HG03025 (cell line): ENCODE data around the gene CDC40.
"Not testable (repeated sequence)": the region's sequence is repeated elsewhere in the genome, so short reads cannot be mapped to it uniquely, and the experiment has no call there.

Experiments used
- ATAC-seq: cut with Tn5 transposase; IDR thresholded peaks from one replicate; pipeline ENCODE4 v1.9.1; 2021; ENCODE audit warnings: mild to moderate bottlenecking, moderate library complexity; ENCODE audit not compliant: unreplicated experiment, low FRiP score

The CDC40 gene

GRCh38 chr6:110198561-110198960, 18.3 kb downstream of the CDC40 start:
- ATAC-seq: no peak

- no peak for ATAC-seq
These were observed 21.1 kb downstream of the CDC40 start for GRCh38 chr6:110201151-110201884.

- no peak for ATAC-seq
These were observed 27.4 kb downstream of the CDC40 start for GRCh38 chr6:110207652-110208051.

- ATAC-seq: no peak
These were observed 31.5 kb downstream of the CDC40 start for GRCh38 chr6:110211753-110212152.

GRCh38 chr6:110214338-110214737, 34.1 kb downstream of the CDC40 start:
- no peak for ATAC-seq

DNA sequence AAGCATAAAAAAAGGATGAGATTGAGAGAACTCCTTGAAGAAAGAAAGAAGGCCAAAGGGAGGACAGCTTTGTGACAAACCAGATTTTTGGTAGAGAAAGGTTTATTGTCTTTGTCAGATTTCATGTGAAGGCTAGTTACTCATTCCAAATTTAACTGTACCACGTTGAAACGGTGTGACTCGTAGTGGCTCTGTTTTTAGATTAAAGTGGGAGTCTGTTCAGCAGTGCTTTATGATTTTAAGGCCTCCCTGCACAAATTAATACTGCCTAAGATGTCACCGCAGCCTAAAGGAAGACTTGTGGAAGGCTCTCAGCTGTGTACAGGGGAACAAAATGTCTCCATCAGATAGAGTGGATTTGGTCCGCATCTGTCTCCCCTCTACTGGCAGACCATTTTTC, 35.9 kb downstream of the CDC40 start:
- ATAC-seq: no peak

DNA sequence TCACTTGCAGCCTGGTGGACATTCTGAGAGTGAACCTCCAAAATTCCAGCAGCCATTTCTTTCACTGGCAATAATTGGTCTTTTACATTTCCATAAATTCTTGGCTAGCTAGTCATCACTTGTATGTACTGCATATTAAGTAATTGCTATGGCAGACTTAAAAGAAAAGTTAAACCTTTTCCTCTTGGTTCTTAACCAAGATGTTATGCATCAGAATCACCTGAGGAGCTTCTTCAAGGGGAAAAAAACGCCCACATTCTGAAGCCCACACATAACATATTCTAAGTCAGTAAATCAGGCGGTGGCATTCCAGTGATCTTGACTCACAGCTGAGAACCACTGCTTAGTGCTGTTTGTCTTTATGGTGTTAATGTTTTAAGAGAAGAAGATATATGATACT, 37.0 kb downstream of the CDC40 start:
- no peak for ATAC-seq

DNA sequence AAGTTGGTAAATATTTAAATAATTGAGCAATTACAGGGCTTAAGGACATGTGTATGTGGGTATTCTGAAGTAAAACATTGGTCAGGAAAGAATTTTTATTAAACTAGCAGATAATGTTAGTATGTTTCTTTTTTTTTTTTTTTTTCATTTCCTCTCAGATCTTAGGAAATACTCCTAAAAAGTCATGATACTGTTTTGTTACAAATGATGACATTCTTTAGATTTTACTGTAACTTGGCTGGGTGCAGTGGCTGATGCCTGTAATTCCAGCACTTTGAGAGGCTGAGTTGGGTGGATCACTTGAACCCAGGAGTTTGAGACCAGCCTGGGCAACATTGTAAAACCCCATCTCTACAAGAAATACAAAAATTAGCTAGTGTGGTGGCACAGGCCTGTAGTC, 41.5 kb downstream of the CDC40 start:
- ATAC-seq: no peak

DNA sequence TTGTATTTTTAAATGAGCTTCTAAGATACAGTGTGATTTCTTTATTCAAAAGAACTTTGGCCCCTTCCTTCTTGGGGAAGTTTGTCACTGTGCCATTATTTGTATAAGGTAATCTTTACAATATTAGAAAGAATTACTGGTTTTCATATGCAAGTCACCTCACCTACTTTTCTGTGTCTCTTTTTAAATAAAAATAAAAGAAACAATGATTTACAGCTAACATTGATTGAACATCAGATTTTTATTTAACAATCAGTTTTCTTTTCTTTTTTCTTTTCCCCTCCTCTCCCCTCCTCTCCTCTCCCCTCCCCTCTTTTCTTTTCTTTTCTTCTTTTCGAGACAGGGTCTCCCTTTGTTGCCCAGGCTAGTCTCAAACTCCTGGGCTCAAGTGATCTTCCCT, 46.0 kb downstream of the CDC40 start:
- ATAC-seq: no peak

DNA sequence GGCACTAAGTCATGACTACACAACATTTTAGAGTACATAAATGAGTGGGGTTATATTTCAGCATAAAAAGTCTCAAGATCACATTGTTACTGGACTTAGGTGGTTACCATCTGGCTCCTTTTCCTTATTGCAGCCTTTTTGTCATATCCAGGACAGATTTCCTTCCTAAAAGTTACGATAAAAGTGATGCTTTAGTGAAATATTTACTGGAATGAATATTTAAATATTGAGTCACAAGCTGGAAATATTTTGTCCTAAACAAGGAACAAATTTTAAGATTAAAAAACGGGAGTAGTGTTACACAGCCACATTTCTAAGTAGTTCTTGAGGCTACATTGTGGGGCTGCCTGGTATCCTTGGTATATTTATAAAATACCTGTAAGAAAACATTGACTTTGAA, 52.2 kb downstream of the CDC40 start:
- no peak for ATAC-seq

GRCh38 chr6:110233770-110234374, 53.6 kb downstream of the CDC40 start:
- ATAC-seq: peak; percentile 95

DNA sequence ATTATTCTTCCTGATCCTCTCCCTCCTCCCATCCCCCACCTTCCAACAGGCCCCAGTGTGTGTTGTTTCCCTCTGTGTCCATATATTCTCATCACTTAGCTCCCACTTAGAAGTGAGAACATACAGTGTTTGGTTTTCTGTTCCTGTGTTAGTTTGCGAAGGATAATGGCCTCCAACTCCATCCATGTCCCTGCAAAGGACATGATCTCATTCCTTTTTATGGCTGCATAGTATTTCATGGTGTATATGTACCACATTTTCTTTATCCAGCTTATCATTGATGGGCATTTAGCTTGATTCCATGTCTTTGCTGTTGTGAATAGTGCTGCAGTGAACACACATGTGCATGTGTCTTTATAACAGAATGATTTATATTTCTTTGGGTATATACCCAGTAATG, 55.8 kb downstream of the CDC40 start:
- not testable (repeated sequence) for ATAC-seq

GRCh38 chr6:110239526-110240274, 59.5 kb downstream of the CDC40 start:
- no peak for ATAC-seq

DNA sequence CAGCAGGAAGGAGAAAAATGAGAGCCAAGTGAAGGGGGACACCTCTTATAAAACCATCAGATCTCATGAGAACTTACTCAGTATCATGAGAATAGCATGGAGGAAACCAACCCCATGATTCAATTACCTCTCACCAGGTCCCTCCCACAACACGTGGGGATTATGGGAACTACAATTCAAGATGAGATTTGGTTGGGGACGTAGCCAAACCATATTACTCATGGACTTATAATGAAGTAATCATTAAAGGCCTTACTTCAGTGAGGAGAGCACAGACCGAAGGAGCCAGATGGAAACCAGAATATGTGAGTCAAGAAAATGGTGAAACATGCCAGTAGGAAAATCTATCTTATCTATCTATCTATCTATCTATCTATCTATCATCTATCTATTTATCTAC, 64.4 kb downstream of the CDC40 start:
- not testable (repeated sequence) for ATAC-seq

DNA sequence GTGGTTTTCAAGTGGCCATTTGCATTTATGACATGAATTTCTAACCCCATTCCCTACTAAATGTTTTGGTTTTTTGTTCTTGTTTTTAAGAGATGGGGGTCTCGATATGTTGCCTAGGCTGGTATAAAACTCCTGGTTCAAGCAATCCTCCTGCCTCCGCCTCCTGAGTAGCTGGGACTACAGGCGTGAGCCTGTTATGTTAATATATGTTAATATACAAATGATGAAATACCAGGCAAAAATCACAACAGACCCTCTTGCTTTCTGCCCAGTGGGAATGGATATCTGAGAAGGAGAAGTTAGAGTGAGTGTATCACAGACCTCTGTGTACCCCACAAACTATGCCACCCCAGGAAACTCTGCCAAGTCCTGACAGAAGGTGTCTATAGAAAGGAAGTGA, 66.2 kb downstream of the CDC40 start:
- ATAC-seq: no peak

GRCh38 chr6:110246900-110247546, 66.8 kb downstream of the CDC40 start:
- ATAC-seq: no peak

- ATAC-seq: no peak
These were observed 69.8 kb downstream of the CDC40 start for GRCh38 chr6:110250058-110250457.

- ATAC-seq: no peak
These were observed 70.6 kb downstream of the CDC40 start for GRCh38 chr6:110250838-110251237.

- ATAC-seq: no peak
These were observed 75.1 kb downstream of the CDC40 start for GRCh38 chr6:110255211-110255750.

GRCh38 chr6:110256366-110256765, 76.1 kb downstream of the CDC40 start:
- no peak for ATAC-seq

- ATAC-seq: no peak
These were observed 85.0 kb downstream of the CDC40 start for GRCh38 chr6:110265273-110265672.
